ENCODE data around the gene PMFBP1.

The PMFBP1 gene

GRCh38 chr16:72126429-72126765 is 45.6 kb downstream of the PMFBP1 start:
- DNase-seq: no peak

- peak; percentile 63 for DNase-seq
Observed at GRCh38 chr16:72125635-72126428, 46.1 kb downstream of the PMFBP1 start.

- DNase-seq: peak; percentile 87
Observed at GRCh38 chr16:72124761-72125634, 47.0 kb downstream of the PMFBP1 start.

GRCh38 chr16:72124148-72124547 is 47.8 kb downstream of the PMFBP1 start:
- DNase-seq: no peak

GRCh38 chr16:72123426-72123825 is 48.5 kb downstream of the PMFBP1 start:
- no peak for DNase-seq

GRCh38 chr16:72122916-72123315 is 49.0 kb downstream of the PMFBP1 start:
- DNase-seq: no peak

- no peak for DNase-seq
Observed at GRCh38 chr16:72122308-72122707, 49.6 kb downstream of the PMFBP1 start.

GRCh38 chr16:72120026-72120425 is 51.9 kb downstream of the PMFBP1 start:
- no peak for DNase-seq

- no peak for DNase-seq
Observed at GRCh38 chr16:72113616-72113945, 58.4 kb downstream of the PMFBP1 start.

- no peak for DNase-seq
Observed at GRCh38 chr16:72112906-72113615, 58.9 kb downstream of the PMFBP1 start.

- DNase-seq: no peak
Observed at GRCh38 chr16:72112452-72112792, 59.5 kb downstream of the PMFBP1 start.

- DNase-seq: no peak
Observed at GRCh38 chr16:72111657-72112451, 60.1 kb downstream of the PMFBP1 start.

GRCh38 chr16:72110662-72111615 is 61.0 kb downstream of the PMFBP1 start:
- no peak for DNase-seq

- no peak for DNase-seq
Observed at GRCh38 chr16:72109966-72110530, 61.9 kb downstream of the PMFBP1 start.

- no peak for DNase-seq
Observed at GRCh38 chr16:72109300-72109699, 62.7 kb downstream of the PMFBP1 start.

GRCh38 chr16:72108353-72109102 is 63.4 kb downstream of the PMFBP1 start:
- no peak for DNase-seq

GRCh38 chr16:72107371-72107770 is 64.6 kb downstream of the PMFBP1 start:
- DNase-seq: no peak

- no peak for DNase-seq
Observed at GRCh38 chr16:72105978-72106377, 66.0 kb downstream of the PMFBP1 start.

GRCh38 chr16:72104905-72105304 is 67.0 kb downstream of the PMFBP1 start:
- DNase-seq: no peak

GRCh38 chr16:72101195-72101594 is 70.8 kb downstream of the PMFBP1 start:
- DNase-seq: no peak

All from retina (tissue), 1 donor.